Suprapubic skin (tissue), 3 donors: ENCODE results near the gene LYPD1.

Experiments used
- CTCF ChIP-seq, 2 donors: fragments of 200-600 bp in 1 of 2; fragments of 450-650 bp in 1 of 2; sonication (generic) in 1 of 2; IDR thresholded peaks; one replicate each; pipeline ENCODE4 v1.5.1; 2016 to 2019; ENCODE audit warnings: antibody characterized with exemption in 2 of 2, mild to moderate bottlenecking in 1 of 2, moderate library complexity in 1 of 2
- EP300 ChIP-seq: sonication (generic); formaldehyde crosslinking; IDR thresholded peaks from one replicate; pipeline ENCODE4 v1.6.1; 2017; ENCODE audit warnings: antibody characterized with exemption
- POLR2A ChIP-seq, 2 donors: fragments of 450-650 bp; IDR thresholded peaks; one replicate each; pipeline ENCODE4 v1.6.1; 2017; ENCODE audit warnings: antibody characterized with exemption in 2 of 2, mild to moderate bottlenecking in 2 of 2, moderate library complexity in 2 of 2

GRCh38 chr2:132617989-132618388 is 52.0 kb downstream of the LYPD1 start:
- no peak for TF ChIP-seq POLR2A (IDR thresholded peaks at IDR 0.05)
- no peak for TF ChIP-seq CTCF (IDR thresholded peaks at IDR 0.05)
- no peak for TF ChIP-seq EP300
